ENCODE results near the gene PSME2.
A peak's percentile ranks its signal among the peaks of the same experiment; 100 is the strongest.

PSME2 gene

GRCh38 chr14:24179294-24179960, 33.0 kb upstream of the PSME2 start:
- no peak for DNase-seq

GRCh38 chr14:24178399-24179178, 32.2 kb upstream of the PSME2 start:
- no peak for DNase-seq

DNA sequence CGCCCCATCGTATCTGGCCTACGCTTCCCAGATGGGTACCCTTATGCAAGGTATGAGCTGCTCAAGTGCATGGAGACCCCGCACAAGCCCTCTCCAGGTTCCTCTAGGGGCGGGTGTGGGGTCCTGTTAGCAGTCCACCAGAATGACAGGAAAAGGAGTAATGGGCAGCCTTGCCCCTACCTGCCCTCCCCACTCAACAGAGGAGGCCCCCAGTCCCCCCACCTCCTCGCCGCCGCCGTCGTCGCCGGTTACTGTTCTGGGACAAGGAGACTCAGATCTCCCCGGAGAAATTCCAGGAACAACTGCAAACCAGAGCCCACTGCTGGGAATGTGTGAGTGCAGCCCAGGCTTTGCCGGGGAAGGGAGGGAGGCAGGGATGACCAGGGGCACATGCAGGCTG, 31.5 kb upstream of the PSME2 start:
- no peak for DNase-seq

GRCh38 chr14:24177041-24177825, 30.8 kb upstream of the PSME2 start:
- DNase-seq = no peak

DNA sequence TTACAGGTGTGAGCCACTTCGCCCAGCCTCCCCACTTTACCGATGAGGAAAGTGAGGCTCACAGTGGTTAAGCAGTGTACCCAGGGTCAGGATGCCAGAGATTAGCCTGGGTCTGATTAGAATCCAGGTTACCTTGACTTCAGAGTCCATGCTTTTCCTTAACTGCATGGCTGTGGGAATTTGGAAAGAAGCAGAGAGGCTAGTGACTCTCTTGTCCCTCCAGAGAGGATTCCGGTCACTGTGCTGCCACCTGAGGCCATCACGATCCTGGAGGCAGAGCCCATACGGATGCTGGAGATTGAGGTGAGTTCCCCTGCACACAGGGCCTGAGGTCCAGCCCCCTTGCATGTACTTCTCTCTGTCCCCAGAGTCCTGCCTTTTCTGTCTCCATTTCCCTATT, 30.2 kb upstream of the PSME2 start:
- no peak for DNase-seq

GRCh38 chr14:24172871-24173281, 26.5 kb upstream of the PSME2 start:
- no peak for DNase-seq

- no peak for DNase-seq
These were observed 26.0 kb upstream of the PSME2 start for GRCh38 chr14:24172261-24172860.

DNA sequence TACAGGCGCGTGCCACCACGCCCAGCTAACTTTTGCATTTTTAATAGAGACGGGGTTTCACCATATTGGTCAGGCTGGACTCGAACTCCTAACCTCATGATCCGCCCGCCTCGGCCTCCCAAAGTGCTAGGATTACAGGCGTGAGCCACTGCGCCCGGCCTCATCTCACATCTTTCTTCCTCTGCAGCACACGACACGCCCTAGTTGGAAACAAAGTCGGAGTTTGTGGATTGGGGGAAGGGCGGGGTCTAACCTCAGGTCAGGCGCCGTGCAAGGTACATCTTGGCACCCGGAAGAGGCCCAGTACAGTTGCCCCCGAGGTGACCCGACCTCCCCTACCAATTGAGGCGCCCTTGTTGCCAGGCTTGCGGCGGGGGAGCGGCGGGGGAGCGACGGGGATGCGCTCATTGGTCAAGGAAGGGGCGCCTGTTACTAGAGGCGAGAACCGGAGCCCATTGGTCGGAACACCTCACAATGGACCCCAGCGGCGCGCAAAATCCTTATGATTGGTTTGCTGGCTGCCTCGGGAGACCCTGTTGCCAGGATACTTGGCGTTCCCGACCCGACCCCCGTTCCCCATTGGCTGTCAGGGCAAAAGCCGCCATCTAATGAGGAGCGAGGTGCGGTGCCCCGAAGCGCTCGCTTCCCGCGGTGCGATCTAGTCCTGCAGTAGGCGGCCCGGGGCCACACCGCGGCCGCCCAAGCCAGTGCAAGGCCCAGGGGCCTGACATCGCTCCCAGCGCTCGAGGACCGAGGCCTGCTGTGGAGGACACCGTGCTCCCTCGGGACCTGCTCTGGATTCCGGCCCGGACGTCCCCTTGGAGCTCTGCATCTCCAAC, 25.2 kb upstream of the PSME2 start, which contains the start of gene REC8:
REC8 (plus strand) TSS at position 659 of the 839 bp plus-strand sequence. CDS start 473 bp downstream, outside the sequence.
- DNase-seq = no peak

DNA sequence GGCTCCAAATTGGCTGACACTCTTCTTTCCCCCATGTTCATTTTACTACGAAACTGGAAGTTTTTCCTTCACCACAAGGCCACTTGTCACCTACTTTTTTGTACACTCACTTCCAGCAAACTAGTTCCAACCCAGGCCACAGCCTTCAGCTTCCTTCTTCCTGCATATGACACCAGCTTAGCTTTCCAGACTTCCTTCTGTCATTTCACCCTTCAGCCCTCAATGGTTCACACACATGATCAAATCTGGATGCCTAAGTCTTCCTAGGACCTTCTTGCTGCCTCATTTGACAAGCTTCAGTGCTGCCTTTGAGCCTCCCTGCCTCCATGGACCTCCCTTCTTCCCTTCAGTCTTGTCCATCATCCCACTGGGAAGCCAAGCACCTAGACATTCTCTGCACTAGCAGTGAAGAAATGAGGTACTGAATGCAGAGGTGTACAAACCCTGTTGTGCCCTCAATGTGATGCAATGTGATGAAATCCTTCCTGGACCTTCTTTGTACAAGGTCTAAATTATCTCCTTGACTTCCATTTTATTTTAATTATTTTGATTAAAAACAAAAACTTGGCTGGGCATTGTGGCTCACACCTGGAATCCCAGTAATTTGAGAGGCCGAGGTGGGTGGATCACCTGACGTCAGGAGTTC, 21.2 kb upstream of the PSME2 start:
- no peak for DNase-seq

DNA sequence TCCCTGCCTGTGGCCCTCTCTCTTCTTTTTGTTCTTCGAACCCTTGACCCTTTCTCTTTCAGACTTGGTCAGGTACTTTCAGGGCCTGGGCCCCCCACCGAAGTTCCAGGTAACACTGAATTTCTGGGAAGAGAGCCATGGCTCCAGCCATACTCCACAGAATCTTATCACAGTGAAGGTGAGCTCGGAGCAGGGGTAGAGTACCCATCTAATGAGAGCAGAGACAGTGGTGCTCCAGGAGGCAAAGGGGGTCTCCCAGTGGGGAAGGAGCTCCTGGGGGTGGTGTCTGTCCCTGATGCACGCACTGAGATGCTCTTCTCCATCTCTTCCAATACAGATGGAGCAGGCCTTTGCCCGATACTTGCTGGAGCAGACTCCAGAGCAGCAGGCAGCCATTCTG, 19.4 kb upstream of the PSME2 start:
- DNase-seq = no peak

DNA sequence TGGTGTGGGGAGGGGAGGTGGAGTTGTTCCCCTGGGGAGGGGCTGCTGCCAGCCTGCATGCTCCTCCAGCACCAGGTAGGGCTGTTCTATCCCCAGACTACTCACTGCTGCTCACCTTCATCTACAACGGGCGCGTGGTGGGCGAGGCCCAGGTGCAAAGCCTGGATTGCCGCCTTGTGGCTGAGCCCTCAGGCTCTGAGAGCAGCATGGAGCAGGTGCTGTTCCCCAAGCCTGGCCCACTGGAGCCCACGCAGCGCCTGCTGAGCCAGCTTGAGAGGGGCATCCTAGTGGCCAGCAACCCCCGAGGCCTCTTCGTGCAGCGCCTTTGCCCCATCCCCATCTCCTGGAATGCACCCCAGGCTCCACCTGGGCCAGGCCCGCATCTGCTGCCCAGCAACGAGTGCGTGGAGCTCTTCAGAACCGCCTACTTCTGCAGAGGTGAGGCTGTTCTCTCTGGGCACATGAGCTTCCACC, 18.1 kb upstream of the PSME2 start:
- no peak for DNase-seq

GRCh38 chr14:24162093-24162492, 15.7 kb upstream of the PSME2 start:
- DNase-seq = no peak

- DNase-seq = peak; percentile 93
These were observed 14.7 kb upstream of the PSME2 start, which contains the start of gene IRF9 for GRCh38 chr14:24160850-24161804. IRF9 (plus strand) TSS chr14:24161265; CDS start chr14:24162145, 880 bp downstream.

- no peak for DNase-seq
These were observed 14.1 kb upstream of the PSME2 start for GRCh38 chr14:24160499-24160849.

- no peak for DNase-seq
These were observed 13.5 kb upstream of the PSME2 start for GRCh38 chr14:24159777-24160498.

- no peak for DNase-seq
These were observed 10.9 kb upstream of the PSME2 start for GRCh38 chr14:24157331-24157730.

DNA sequence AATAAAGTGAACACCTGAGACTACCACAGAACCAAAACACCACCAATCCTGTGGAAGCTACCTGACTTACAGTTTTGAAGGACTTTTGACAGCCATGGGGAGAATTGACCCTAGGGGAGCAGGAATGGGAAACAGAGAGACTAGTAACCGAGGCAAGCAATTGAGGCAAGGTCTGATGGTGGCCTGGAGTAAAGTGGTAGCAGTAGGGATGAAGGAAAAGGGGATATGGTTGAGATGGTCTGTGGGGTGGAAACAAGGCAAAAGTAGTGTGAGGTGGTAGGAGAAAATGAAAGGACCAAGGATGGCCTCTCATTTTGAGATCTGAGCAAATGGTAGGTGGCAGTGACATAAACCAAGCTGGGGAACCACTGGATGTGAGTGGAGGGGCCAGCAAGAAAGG, 10.4 kb upstream of the PSME2 start:
- no peak for DNase-seq

DNA sequence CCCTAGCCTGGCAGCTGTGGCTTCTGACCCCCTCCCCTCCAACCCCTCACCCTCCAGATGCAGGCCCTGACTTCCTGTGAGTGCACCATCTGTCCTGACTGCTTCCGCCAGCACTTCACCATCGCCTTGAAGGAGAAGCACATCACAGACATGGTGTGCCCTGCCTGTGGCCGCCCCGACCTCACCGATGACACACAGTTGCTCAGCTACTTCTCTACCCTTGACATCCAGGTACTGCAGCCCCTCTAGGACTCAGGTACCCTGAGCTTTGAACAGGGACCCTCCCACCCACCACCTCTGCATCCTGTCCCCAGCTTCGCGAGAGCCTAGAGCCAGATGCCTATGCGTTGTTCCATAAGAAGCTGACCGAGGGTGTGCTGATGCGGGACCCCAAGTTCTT, 8.7 kb upstream of the PSME2 start:
- no peak for DNase-seq

DNA sequence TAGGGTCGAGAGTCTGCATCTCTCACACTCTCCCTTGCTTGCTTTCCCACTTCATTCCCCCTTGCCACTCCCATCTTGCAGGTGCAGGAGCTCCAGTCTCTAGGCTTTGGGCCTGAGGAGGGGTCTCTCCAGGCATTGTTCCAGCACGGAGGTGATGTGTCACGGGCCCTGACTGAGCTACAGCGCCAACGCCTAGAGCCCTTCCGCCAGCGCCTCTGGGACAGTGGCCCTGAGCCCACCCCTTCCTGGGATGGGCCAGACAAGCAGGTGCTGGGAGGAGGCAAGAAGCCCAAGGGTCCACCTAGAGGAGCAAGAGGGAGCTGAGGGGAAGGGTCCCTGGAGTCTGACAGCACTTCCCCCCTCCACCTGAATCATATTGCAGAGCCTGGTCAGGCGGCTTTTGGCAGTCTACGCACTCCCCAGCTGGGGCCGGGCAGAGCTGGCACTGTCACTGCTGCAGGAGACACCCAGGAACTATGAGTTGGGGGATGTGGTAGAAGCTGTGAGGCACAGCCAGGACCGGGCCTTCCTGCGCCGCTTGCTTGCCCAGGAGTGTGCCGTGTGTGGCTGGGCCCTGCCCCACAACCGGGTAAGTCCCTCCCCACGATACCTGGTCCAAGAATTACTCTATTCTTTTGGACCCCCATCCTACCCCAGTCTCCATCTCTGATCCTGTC, 5.1 kb upstream of the PSME2 start:
- DNase-seq = no peak

All from RPMI8226 (cell line).